MM.1S (cell line): ENCODE results near the gene MDK.

ENCODE experiments used
- CTCF ChIP-seq: fragments of 300-600 bp; sonication (generic); IDR thresholded peaks from 2 replicates; pipeline ENCODE4 v1.5.1; 2016; ENCODE audit warnings: antibody characterized with exemption, low read length, mixed read lengths
- EZH2 ChIP-seq: fragments of 300-600 bp; sonication (generic); optimal IDR thresholded peaks from 2 replicates; pipeline ENCODE3; 2017; ENCODE audit warnings: low read depth, mild to moderate bottlenecking, antibody characterized with exemption, low read length, mixed read lengths
- EZH2phosphoT487 ChIP-seq: fragments of 300-600 bp; sonication (generic); IDR thresholded peaks from 2 replicates; pipeline ENCODE4 v1.6.1; 2018; ENCODE audit warnings: antibody characterized with exemption, low read length

GRCh38 chr11:46378811-46379481 lies 2.5 kb upstream of the MDK start:
- TF ChIP-seq CTCF (no peak), EZH2phosphoT487 (no peak), EZH2 (no peak)
